ENCODE results near the gene NCOA7. TPM values are rescaled to one million over a fixed set of nuclear protein-coding genes. Genes with fewer than 3 reads are reported as not detected.

NCOA7 gene
- total RNA-seq, 1 experiment from 2014 or later: 51.0 TPM

GRCh38 chr6:125853756-125854155 is 63.0 kb downstream of the NCOA7 start:
- H3K27me3 ChIP-seq (ENCODE audit: insufficient read depth, low read depth): no peaks in the 10 kb centered on the region
- intact Hi-C loops (cut with micrococcal nuclease; ENCODE audit: unreplicated experiment): no loop called here
- no TSS peak for BruUV-seq (replicated peaks)
- H3F3A ChIP-seq (ENCODE audit: insufficient read depth, low read depth): peaks cover 15% of the 10 kb centered on the region; the same call in 1 of the 2 replicates
- peak overlapping the region; percentile 8; the same call in 1 of the 2 replicates for H3K4me2 ChIP-seq
- TF ChIP-seq CTCF (conservative IDR thresholded peaks at IDR 0.05) (no peak), EZH2 (IDR thresholded peaks at IDR 0.05; ENCODE audit: low read depth) (no peak)
- no peaks in the 10 kb centered on the region for H3K9me2 ChIP-seq (ENCODE audit: insufficient read depth)
- CTCF ChIA-PET: no interaction called here
- H3K9me3 ChIP-seq (ENCODE audit: insufficient read depth, low read depth): no peaks in the 10 kb centered on the region; the same call in 1 of the 2 replicates
- H3K36me3 ChIP-seq (ENCODE audit: low read depth): 0 out of 2 replicates have a peak, but pooled peaks cover 7% of the 10 kb centered on the region
- peak overlapping the region; percentile 25; the same call in 1 of the 2 replicates for H3K27ac ChIP-seq
- peaks cover 24% of the 10 kb centered on the region; the same call in 1 of the 2 replicates for H3K79me2 ChIP-seq (ENCODE audit: low read depth)
- H3K4me3 ChIP-seq: no peak overlapping the region
- POLR2A ChIA-PET (ENCODE audit: unreplicated experiment): no interaction called here
- H4K20me1 ChIP-seq (ENCODE audit: insufficient read depth): 0 out of 2 replicates have a peak, but pooled peaks cover 5% of the 10 kb centered on the region
- DNase-seq: peak in 1 of 2 experiments; percentile 74
- no peak overlapping the region for H2AFZ ChIP-seq
- peaks cover 17% of the 10 kb centered on the region for H3K4me1 ChIP-seq (replicated peaks; ENCODE audit: insufficient read depth)

GRCh38 chr6:125854355-125854754 is 63.6 kb downstream of the NCOA7 start:
- Histone ChIP-seq H3K9me2 (ENCODE audit: insufficient read depth) (no peaks in the 10 kb centered on the region), H3F3A (ENCODE audit: insufficient read depth, low read depth) (peaks cover 15% of the 10 kb centered on the region; the same call in 1 of the 2 replicates), H2AFZ (no peak overlapping the region), H3K9me3 (ENCODE audit: insufficient read depth, low read depth) (no peaks in the 10 kb centered on the region; the same call in 1 of the 2 replicates), H3K4me3 (no peak overlapping the region), H3K79me2 (ENCODE audit: low read depth) (peaks cover 24% of the 10 kb centered on the region; the same call in 1 of the 2 replicates), H3K27me3 (ENCODE audit: insufficient read depth, low read depth) (no peaks in the 10 kb centered on the region), H3K4me1 (replicated peaks; ENCODE audit: insufficient read depth) (peaks cover 17% of the 10 kb centered on the region), H3K27ac (no peak overlapping the region), H4K20me1 (ENCODE audit: insufficient read depth) (0 out of 2 replicates have a peak, but pooled peaks cover 5% of the 10 kb centered on the region), H3K36me3 (ENCODE audit: low read depth) (0 out of 2 replicates have a peak, but pooled peaks cover 7% of the 10 kb centered on the region), H3K4me2 (no peak overlapping the region)
- TF ChIP-seq EZH2 (IDR thresholded peaks at IDR 0.05; ENCODE audit: low read depth): no peak
- TF ChIP-seq CTCF (conservative IDR thresholded peaks at IDR 0.05): no peak
- intact Hi-C loops (cut with micrococcal nuclease; ENCODE audit: unreplicated experiment): no loop called here
- CTCF ChIA-PET: no interaction called here
- no peak for DNase-seq
- no TSS peak for BruUV-seq (replicated peaks)
- POLR2A ChIA-PET (ENCODE audit: unreplicated experiment): no interaction called here

- Histone ChIP-seq H3K4me1 (replicated peaks; ENCODE audit: insufficient read depth) (peaks cover 17% of the 10 kb centered on the region), H3K9me3 (ENCODE audit: insufficient read depth, low read depth) (no peaks in the 10 kb centered on the region; the same call in 1 of the 2 replicates), H3K27ac (no peak overlapping the region), H3K27me3 (ENCODE audit: insufficient read depth, low read depth) (no peaks in the 10 kb centered on the region), H2AFZ (no peak overlapping the region), H3K4me3 (no peak overlapping the region), H3K79me2 (ENCODE audit: low read depth) (peaks cover 20% of the 10 kb centered on the region; the same call in 1 of the 2 replicates), H3K4me2 (no peak overlapping the region), H3F3A (ENCODE audit: insufficient read depth, low read depth) (peaks cover 15% of the 10 kb centered on the region; the same call in 1 of the 2 replicates), H4K20me1 (ENCODE audit: insufficient read depth) (0 out of 2 replicates have a peak, but pooled peaks cover 5% of the 10 kb centered on the region), H3K36me3 (ENCODE audit: low read depth) (0 out of 2 replicates have a peak, but pooled peaks cover 7% of the 10 kb centered on the region), H3K9me2 (ENCODE audit: insufficient read depth) (no peaks in the 10 kb centered on the region)
- no peak for TF ChIP-seq EZH2 (IDR thresholded peaks at IDR 0.05; ENCODE audit: low read depth)
- no peak for TF ChIP-seq CTCF (conservative IDR thresholded peaks at IDR 0.05)
- DNase-seq: no peak
- intact Hi-C loops (cut with micrococcal nuclease; ENCODE audit: unreplicated experiment): no loop called here
- no TSS peak for BruUV-seq (replicated peaks)
- ChIA-PET POLR2A (ENCODE audit: unreplicated experiment) (no interaction called here), CTCF (no interaction called here)
Observed at GRCh38 chr6:125855783-125856182, 65.0 kb downstream of the NCOA7 start.

Measured in PC-9 (cell line).